CD4-positive, alpha-beta T cell treated with Interleukin-6 at 100 ng/mL for 8 hours (primary cell): ENCODE data around the gene KIAA0040.
"Not testable (repeated sequence)": the region's sequence is repeated elsewhere in the genome, so short reads cannot be mapped to it uniquely, and the experiment has no call there.

ENCODE experiments used
- DNase-seq: peaks from one replicate; pipeline ENCODE4 v3.0.0-alpha.2; 2020; ENCODE audit warnings: mixed read lengths, low spot score

The KIAA0040 gene

GRCh38 chr1:175137369-175137768, 55.2 kb downstream of the KIAA0040 start:
- DNase-seq = no peak

GRCh38 chr1:175136246-175136645, 56.3 kb downstream of the KIAA0040 start:
- no peak for DNase-seq

GRCh38 chr1:175134500-175134899, 58.1 kb downstream of the KIAA0040 start:
- no peak for DNase-seq

DNA sequence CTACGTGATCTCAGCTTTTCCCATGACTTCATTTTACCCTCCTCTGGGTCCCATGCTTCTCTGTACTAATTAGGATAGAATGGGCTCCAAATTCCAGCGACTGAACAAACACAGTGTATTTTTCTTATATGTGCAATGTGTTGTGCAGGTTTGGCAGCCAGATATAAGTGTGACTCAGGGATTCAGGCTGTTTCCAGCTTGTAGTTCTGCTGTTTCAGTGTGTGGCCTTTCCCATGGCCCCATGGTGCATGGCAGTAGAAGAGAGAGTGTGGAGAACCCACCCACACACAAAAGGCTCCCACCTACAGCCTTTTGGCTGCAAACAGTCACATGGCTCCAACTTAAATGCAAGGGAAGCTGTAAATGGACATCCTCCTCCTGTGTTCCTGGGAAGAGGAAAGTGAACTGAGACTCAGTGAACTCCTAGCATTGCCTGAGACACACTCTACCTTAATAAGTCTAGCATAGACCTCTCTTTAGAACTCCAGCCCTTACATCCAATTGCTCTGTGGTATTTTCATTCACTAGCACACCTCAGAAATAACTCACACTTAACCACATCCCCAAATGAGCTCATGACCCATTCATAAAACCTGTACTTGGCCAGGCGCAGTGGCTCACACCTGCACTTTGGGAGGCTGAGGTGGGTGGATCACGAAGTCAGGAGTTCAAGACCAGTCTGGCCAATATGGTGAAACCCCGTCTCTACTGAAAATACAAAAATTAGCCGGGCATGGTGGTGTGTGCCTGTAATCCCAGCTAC, 58.7 kb downstream of the KIAA0040 start:
- no peak for DNase-seq

DNA sequence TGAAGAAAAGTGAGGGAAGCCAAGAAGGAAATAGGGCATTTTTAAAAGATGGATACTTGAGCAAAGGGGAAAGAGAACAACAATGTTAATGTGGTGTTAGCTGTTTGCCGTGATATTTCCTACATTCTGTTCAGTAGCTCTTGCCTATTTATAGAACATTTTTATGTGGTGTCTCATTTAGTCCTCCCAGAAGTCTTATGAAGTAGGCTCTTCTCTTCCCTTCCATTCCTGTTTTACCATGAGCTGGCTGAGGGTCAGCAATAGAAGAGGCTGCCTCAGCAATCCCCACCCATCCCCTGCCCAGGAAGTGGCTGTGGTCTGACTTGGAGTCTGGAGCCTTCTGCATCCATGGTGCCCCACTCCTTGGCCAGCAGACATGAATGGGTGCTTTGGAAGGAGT, 60.1 kb downstream of the KIAA0040 start:
- DNase-seq = no peak

- DNase-seq = no peak
Measured at GRCh38 chr1:175131095-175131494, 61.5 kb downstream of the KIAA0040 start.

DNA sequence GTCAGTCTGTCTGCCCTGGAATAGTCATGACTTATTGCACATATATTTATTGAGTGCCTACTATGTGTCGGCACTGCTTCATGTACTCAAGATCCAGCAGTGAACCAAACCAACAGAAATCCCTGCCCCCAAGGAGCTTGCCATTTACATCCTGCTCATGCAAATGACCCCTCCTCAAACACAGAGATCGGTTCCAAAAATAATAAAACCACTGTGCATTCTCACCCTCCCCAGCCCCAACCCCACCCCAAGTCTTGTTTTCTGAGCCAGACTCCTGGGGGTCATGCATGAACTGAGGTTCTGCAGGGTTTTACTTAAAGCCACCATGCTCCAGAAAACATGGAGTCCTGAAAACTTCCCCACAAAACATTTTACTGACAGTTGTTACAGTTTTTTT, 61.9 kb downstream of the KIAA0040 start:
- no peak for DNase-seq

DNA sequence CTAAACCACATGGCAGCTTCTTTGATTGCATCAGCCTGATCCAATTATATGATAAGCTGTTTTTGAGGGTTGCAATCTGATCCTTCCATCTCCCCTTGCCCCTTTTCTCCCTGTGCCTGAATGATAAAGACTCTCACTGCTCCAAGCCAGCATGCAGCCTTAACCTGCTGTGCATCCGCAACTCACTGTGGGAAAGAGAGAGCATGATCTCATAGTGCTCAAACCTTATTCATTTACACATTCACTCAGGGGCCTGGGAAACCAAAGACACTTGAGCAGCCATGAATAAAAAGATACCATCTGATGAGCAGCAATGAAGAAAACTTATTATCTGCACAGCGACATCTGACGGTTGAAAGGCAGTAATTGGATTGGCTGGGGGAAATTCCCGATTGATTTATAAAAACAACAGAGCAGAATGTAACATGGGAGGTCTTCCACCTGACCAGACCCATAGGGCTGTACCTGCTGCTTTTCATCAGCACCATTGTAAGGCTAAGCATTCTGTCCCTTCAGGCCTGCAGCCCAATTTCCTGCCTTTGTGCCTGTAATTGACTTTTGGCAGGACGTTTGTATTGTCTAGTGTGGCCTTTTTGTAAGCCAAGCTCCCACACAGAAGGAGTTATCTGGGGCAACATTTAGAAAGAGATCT, 62.5 kb downstream of the KIAA0040 start:
- DNase-seq = no peak

- DNase-seq = no peak
Measured at GRCh38 chr1:175129644-175129996, 63.0 kb downstream of the KIAA0040 start.

- DNase-seq = no peak
Measured at GRCh38 chr1:175129182-175129581, 63.4 kb downstream of the KIAA0040 start.

GRCh38 chr1:175128523-175128922, 64.1 kb downstream of the KIAA0040 start:
- no peak for DNase-seq

GRCh38 chr1:175127565-175127964, 65.0 kb downstream of the KIAA0040 start:
- DNase-seq = no peak

DNA sequence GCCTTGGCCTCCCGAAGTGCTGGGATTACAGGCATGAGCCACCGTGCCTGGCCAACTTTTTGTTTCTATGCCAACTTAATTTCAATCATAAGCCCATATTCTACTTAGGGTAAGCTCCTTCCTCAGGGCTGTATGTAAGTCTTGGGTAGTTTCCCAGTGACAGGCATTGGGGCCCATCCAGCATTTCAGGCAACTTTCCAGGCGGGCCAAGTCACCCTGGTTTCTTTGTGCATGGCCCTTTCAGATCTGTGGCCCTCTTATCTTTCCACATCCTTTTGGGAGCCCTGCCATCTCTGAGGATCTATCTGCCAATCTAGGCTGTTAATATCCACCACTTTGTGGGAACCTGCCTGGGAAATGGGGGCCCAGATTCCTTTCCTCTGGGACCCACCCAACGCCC, 66.2 kb downstream of the KIAA0040 start:
- DNase-seq = no peak

DNA sequence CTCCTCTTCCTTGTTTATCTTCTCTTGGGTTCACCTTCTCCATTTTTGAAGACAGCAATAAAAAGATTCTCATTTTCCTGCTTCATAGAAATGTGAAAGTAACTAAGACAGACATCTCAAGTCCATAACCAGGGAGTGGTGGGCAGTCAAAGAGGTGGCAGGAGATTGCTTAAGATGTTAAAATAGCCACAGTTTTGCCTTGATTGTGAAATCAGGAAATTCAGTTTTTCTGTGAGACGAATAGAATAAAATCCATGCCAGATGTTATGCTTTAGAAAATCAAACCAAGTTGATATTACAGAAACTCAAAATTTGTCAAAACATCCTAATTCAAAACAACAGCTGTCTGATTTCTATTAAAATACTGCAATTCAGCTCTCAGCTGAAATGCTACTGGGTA, 67.7 kb downstream of the KIAA0040 start:
- no peak for DNase-seq

DNA sequence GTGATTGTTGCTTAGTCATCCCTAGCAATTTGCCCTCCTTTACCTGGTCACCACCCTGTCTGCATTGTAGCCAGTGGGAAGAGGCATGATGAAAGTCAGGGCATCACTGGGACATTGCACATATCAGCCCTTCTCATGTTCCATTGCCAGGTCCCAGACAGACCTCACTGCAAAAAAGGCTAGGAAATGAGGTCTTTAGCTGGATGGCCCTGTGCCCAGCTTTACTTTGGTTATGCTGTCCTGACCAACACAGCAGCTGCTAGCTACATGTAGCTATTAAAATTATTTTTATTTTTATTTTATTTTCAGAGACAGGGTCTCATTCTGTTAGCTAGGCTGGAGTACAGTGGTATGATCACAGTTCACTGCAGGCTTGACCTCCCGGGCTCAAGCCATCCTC, 72.1 kb downstream of the KIAA0040 start:
- DNase-seq = no peak

GRCh38 chr1:175118375-175119367, 73.9 kb downstream of the KIAA0040 start:
- no peak for DNase-seq

DNA sequence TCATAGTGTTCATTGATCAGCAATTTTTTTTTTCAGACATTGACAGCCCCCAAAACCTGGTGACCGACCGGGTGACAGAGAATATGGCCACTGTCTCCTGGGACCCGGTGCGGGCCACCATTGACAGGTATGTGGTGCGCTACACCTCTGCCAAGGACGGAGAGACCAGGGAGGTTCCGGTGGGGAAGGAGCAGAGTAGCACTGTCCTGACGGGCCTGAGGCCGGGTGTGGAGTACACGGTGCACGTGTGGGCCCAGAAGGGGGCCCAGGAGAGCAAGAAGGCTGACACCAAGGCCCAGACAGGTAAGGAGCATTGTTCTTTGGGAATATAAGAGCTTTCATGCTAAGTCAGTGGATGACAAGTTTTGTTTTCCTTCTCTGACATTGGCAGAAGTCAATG, 75.7 kb downstream of the KIAA0040 start:
- DNase-seq = no peak

- DNase-seq = no peak
Measured at GRCh38 chr1:175116210-175116798, 76.3 kb downstream of the KIAA0040 start.

- no peak for DNase-seq
Measured at GRCh38 chr1:175114996-175115395, 77.6 kb downstream of the KIAA0040 start.

DNA sequence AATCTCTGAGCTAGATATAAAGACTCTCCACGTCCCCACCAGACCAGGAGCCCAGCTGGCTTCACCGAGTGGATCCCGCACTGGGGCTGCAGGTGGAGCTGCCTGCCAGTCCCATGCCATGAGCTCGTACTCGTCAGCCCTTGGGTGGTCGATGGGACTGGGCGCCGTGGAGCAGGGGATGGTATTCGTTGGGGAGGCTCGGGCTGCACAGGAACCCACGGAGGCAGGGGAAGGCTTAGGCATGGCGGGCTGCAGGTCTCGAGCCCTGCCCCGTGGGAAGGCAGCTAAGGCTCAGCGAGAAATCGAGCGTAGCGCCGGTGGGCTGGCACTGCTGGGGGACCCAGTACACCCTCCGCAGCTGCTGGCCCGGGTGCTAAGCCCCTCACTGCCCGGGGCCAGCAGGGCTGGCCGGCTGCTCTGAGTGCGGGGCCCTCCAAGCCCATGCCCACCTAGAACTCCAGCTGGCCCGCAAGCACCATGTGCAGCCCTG, 84.2 kb downstream of the KIAA0040 start:
- not testable (repeated sequence) for DNase-seq
